ENCODE results near the gene ATP2C2.
"Not testable (repeated sequence)": the region's sequence is repeated elsewhere in the genome, so short reads cannot be mapped to it uniquely, and the experiment has no call there.

ATP2C2 gene

GRCh38 chr16:84383106-84383505 is 14.8 kb downstream of the ATP2C2 start:
- H3K36me3 Mint-ChIP-seq (ENCODE audit: low read depth) = no peaks in the 10 kb centered on the region
- H3K27ac Mint-ChIP-seq = no peak overlapping the region
- H3K4me1 Mint-ChIP-seq (ENCODE audit: low read depth) = peaks cover 7% of the 10 kb centered on the region
- H3K9me3 Mint-ChIP-seq = peaks cover 13% of the 10 kb centered on the region
- peaks cover 28% of the 10 kb centered on the region for H3K27me3 Mint-ChIP-seq
- H3K4me3 Mint-ChIP-seq = no peak overlapping the region
- intact Hi-C loops (cut with micrococcal nuclease) = no loop called here

GRCh38 chr16:84386047-84386446 is 17.7 kb downstream of the ATP2C2 start:
- intact Hi-C loops (cut with micrococcal nuclease) = no loop called here
- Mint-ChIP-seq H3K27ac (no peak overlapping the region), H3K4me3 (no peak overlapping the region), H3K36me3 (ENCODE audit: low read depth) (no peaks in the 10 kb centered on the region), H3K27me3 (peaks cover 12% of the 10 kb centered on the region), H3K4me1 (ENCODE audit: low read depth) (peaks cover under 1% of the 10 kb centered on the region), H3K9me3 (peaks cover 13% of the 10 kb centered on the region)

- peaks cover 13% of the 10 kb centered on the region for H3K9me3 Mint-ChIP-seq
- intact Hi-C loops (cut with micrococcal nuclease) = no loop called here
- no peak overlapping the region for H3K4me3 Mint-ChIP-seq
- peaks cover 13% of the 10 kb centered on the region for H3K27me3 Mint-ChIP-seq
- H3K4me1 Mint-ChIP-seq (ENCODE audit: low read depth) = peaks cover 7% of the 10 kb centered on the region
- no peak overlapping the region for H3K27ac Mint-ChIP-seq
- no peaks in the 10 kb centered on the region for H3K36me3 Mint-ChIP-seq (ENCODE audit: low read depth)
These were observed 18.7 kb downstream of the ATP2C2 start for GRCh38 chr16:84387021-84387420.

GRCh38 chr16:84390131-84390785 is 21.9 kb downstream of the ATP2C2 start:
- Mint-ChIP-seq H3K27ac (no peak overlapping the region), H3K27me3 (peaks cover 22% of the 10 kb centered on the region), H3K36me3 (ENCODE audit: low read depth) (no peaks in the 10 kb centered on the region), H3K9me3 (peaks cover 5% of the 10 kb centered on the region), H3K4me3 (no peak overlapping the region), H3K4me1 (ENCODE audit: low read depth) (peaks cover 7% of the 10 kb centered on the region)
- intact Hi-C loops (cut with micrococcal nuclease) = no loop called here

- Mint-ChIP-seq H3K27ac (no peak overlapping the region), H3K9me3 (no peaks in the 10 kb centered on the region), H3K27me3 (peaks cover 27% of the 10 kb centered on the region), H3K4me3 (no peak overlapping the region), H3K4me1 (ENCODE audit: low read depth) (peaks cover 9% of the 10 kb centered on the region), H3K36me3 (ENCODE audit: low read depth) (no peaks in the 10 kb centered on the region)
- intact Hi-C loops (cut with micrococcal nuclease) = no loop called here
These were observed 23.1 kb downstream of the ATP2C2 start for GRCh38 chr16:84391151-84392030.

GRCh38 chr16:84392031-84392360 is 23.7 kb downstream of the ATP2C2 start:
- Mint-ChIP-seq H3K27me3 (peaks cover 31% of the 10 kb centered on the region), H3K36me3 (ENCODE audit: low read depth) (no peaks in the 10 kb centered on the region), H3K4me3 (no peak overlapping the region), H3K4me1 (ENCODE audit: low read depth) (peaks cover 15% of the 10 kb centered on the region), H3K9me3 (no peaks in the 10 kb centered on the region), H3K27ac (no peak overlapping the region)
- intact Hi-C loops (cut with micrococcal nuclease) = no loop called here

- H3K9me3 Mint-ChIP-seq; H3K36me3 Mint-ChIP-seq (ENCODE audit: low read depth); H3K4me3 Mint-ChIP-seq; intact Hi-C loops (cut with micrococcal nuclease); H3K27ac Mint-ChIP-seq: not testable (repeated sequence)
- Mint-ChIP-seq H3K4me1 (ENCODE audit: low read depth) (peaks cover 14% of the 10 kb centered on the region), H3K27me3 (peaks cover 40% of the 10 kb centered on the region)
These were observed 27.7 kb downstream of the ATP2C2 start for GRCh38 chr16:84396082-84396481.

GRCh38 chr16:84396537-84397008 is 28.2 kb downstream of the ATP2C2 start:
- Mint-ChIP-seq H3K36me3 (ENCODE audit: low read depth) (no peaks in the 10 kb centered on the region), H3K27me3 (peaks cover 39% of the 10 kb centered on the region), H3K4me3 (no peak overlapping the region), H3K27ac (no peak overlapping the region), H3K4me1 (ENCODE audit: low read depth) (peaks cover 9% of the 10 kb centered on the region), H3K9me3 (no peaks in the 10 kb centered on the region)
- intact Hi-C loops (cut with micrococcal nuclease) = no loop called here

- no peak overlapping the region for H3K4me3 Mint-ChIP-seq
- no peak overlapping the region for H3K27ac Mint-ChIP-seq
- H3K27me3 Mint-ChIP-seq = peaks cover 42% of the 10 kb centered on the region
- intact Hi-C loops (cut with micrococcal nuclease) = no loop called here
- H3K9me3 Mint-ChIP-seq = no peaks in the 10 kb centered on the region
- peaks cover 7% of the 10 kb centered on the region for H3K4me1 Mint-ChIP-seq (ENCODE audit: low read depth)
- H3K36me3 Mint-ChIP-seq (ENCODE audit: low read depth) = no peaks in the 10 kb centered on the region
These were observed 28.8 kb downstream of the ATP2C2 start for GRCh38 chr16:84397090-84397489.

- Mint-ChIP-seq H3K4me3 (no peak overlapping the region), H3K9me3 (no peaks in the 10 kb centered on the region), H3K27ac (no peak overlapping the region), H3K27me3 (peaks cover 41% of the 10 kb centered on the region), H3K36me3 (ENCODE audit: low read depth) (no peaks in the 10 kb centered on the region), H3K4me1 (ENCODE audit: low read depth) (peaks cover 7% of the 10 kb centered on the region)
- intact Hi-C loops (cut with micrococcal nuclease) = no loop called here
These were observed 30.4 kb downstream of the ATP2C2 start for GRCh38 chr16:84398701-84399100.

GRCh38 chr16:84399912-84400311 is 31.6 kb downstream of the ATP2C2 start:
- H3K36me3 Mint-ChIP-seq (ENCODE audit: low read depth); intact Hi-C loops (cut with micrococcal nuclease): not testable (repeated sequence)

GRCh38 chr16:84403435-84403834 is 35.1 kb downstream of the ATP2C2 start:
- H3K36me3 Mint-ChIP-seq (ENCODE audit: low read depth); H3K27ac Mint-ChIP-seq; H3K9me3 Mint-ChIP-seq; H3K4me1 Mint-ChIP-seq (ENCODE audit: low read depth); intact Hi-C loops (cut with micrococcal nuclease); H3K4me3 Mint-ChIP-seq: not testable (repeated sequence)
- peaks cover 38% of the 10 kb centered on the region for H3K27me3 Mint-ChIP-seq

More at GRCh38 chr16:84399912-84400311, 31.6 kb downstream of the ATP2C2 start:
- H3K4me3 Mint-ChIP-seq; H3K4me1 Mint-ChIP-seq (ENCODE audit: low read depth); H3K27ac Mint-ChIP-seq; H3K9me3 Mint-ChIP-seq: not testable (repeated sequence)
- peaks cover 36% of the 10 kb centered on the region for H3K27me3 Mint-ChIP-seq

- no peak overlapping the region for H3K27ac Mint-ChIP-seq
- H3K9me3 Mint-ChIP-seq = no peaks in the 10 kb centered on the region
- H3K27me3 Mint-ChIP-seq = peaks cover 38% of the 10 kb centered on the region
- H3K4me3 Mint-ChIP-seq = no peak overlapping the region
- no peaks in the 10 kb centered on the region for H3K4me1 Mint-ChIP-seq (ENCODE audit: low read depth)
- intact Hi-C loops (cut with micrococcal nuclease) = no loop called here
- H3K36me3 Mint-ChIP-seq (ENCODE audit: low read depth) = no peaks in the 10 kb centered on the region
These were observed 36.0 kb downstream of the ATP2C2 start for GRCh38 chr16:84404324-84404723.

GRCh38 chr16:84404936-84405639 is 36.8 kb downstream of the ATP2C2 start:
- no peaks in the 10 kb centered on the region for H3K36me3 Mint-ChIP-seq (ENCODE audit: low read depth)
- H3K9me3 Mint-ChIP-seq = no peaks in the 10 kb centered on the region
- peaks cover 36% of the 10 kb centered on the region for H3K27me3 Mint-ChIP-seq
- no peak overlapping the region for H3K4me3 Mint-ChIP-seq
- H3K27ac Mint-ChIP-seq = no peak overlapping the region
- no peaks in the 10 kb centered on the region for H3K4me1 Mint-ChIP-seq (ENCODE audit: low read depth)
- intact Hi-C loops (cut with micrococcal nuclease) = no loop called here

Measured in dendritic cell treated with granulocyte-macrophage colony-stimulating factor and Interleukin-4, amounts not matched to agents 40 ng/mL and 50 ng/mL, for 4 days (primary cell).